ENCODE data around the gene MAP3K7CL.

The MAP3K7CL gene

GRCh38 chr21:29186246-29186645, 55.8 kb downstream of the MAP3K7CL start:
- no peak for DNase-seq
- intact Hi-C loops (cut with DNase I): no loop called here

GRCh38 chr21:29187944-29188343, 57.5 kb downstream of the MAP3K7CL start:
- peak in 4 of 42 donors; percentile 17 to 71 (median 30) for DNase-seq
- intact Hi-C loops (cut with DNase I): no loop called here

GRCh38 chr21:29189353-29189752, 58.9 kb downstream of the MAP3K7CL start:
- DNase-seq: no peak
- intact Hi-C loops (cut with DNase I): no loop called here

DNA sequence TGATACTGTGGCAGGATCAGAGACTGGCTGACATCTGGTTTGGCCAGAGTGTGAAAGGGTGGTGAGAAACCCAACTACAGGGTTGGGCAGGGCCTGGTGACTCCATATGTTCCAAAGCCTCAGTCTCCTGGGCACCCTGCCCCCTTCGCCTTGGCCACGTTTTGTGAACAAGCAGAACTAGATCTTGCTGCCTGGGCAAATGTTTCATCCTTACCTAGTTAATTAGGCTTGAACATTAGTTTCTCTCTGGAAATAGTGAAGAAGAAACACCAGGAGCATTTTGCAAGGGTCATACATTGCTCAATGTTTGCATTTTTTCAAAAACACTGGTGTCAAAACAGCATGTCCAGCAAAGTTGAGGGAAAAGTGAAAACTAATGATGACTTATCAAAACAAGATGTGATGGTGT, 60.5 kb downstream of the MAP3K7CL start:
- intact Hi-C loops (cut with DNase I): no loop called here
- DNase-seq: no peak

DNA sequence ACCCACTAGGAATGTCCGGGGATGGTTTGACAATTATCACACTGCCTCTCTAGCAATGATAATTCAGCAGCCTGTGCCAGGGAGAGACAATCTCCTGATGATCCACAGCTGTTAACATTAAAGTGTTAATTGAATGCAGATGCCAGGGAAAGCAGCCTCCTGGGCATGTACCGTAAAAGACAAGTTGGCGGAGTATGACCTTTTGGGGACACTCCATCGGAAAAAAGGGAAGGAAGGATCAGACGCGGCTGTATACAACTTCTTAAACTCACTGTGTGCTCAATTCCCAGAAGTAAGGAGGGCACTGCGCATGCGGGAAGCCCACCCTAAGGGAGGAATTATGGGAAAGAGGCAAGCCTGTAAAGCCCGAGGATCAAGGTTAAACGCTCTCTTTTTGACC, 62.6 kb downstream of the MAP3K7CL start:
- intact Hi-C loops (cut with DNase I): no loop called here
- no peak for DNase-seq

GRCh38 chr21:29193901-29194300, 63.5 kb downstream of the MAP3K7CL start:
- intact Hi-C loops (cut with DNase I): no loop called here
- no peak for DNase-seq

DNA sequence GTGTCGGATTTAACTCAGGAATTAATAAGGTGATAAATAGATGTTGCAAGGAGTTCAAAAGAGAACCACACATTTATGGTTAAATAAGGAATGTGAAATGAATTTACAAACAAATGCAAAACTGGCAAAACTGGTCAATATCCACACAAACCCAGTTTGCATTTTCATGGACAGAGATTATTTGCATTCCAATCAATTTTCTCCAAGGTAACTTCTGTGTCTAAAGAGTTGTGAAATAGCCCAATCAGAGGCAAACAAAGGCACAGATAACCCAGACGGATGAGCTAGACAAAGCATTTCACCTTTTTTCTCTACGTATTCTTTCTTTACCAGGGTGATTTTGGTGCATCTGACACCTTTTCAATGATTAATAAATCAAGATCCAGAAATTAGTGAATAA, 63.9 kb downstream of the MAP3K7CL start:
- intact Hi-C loops (cut with DNase I): no loop called here
- DNase-seq: no peak

DNA sequence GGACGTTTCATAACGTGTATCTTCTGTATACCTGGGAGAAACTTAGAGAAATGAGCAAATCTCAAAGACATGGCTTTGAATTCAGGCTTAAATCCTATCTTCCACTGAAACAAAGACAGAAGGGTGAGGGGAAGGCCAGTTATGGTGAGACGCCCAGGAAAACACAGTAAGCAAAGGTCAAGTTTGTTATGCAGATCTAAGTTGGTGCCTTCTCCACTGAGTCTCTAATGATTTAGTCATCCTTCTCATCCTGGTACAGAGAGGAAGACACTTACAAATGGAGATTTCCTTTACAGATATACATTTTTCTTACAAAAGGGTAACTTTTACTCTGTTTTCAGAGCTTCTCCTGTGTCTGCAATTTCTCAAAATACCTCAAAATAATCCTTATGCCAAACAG, 64.4 kb downstream of the MAP3K7CL start:
- no peak for DNase-seq
- intact Hi-C loops (cut with DNase I): no loop called here

DNA sequence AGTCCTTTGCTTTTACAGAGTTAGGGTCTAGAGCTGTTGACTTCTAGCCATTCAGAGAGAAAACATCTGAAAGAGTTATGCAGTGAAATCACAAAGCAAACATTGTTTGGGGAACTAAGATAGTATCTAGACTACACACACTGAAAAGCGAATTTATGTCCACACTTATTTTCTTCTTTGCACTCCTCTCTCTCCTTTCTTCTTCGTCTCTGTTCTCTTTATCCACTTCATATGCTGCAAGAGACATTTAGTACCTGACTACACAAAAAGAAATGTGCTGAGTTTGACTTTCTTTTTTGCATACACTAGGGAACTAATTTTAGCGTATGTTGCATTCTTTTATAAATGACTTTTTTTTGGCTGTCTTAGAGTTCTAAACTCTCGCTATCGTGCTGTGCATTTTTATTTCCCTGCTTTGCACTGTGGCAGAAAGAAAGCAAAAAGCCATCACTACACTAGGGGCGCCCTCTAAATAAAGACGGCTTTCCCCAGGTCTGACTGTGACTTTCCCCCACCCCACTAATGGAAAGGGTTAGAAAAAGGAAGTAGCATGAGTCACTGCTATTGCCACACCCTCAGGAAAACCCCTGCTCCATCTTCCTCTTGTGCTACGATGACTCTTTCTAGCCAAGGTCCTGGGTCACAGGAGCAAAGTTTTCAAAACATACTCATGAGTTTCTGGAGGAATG, 65.7 kb downstream of the MAP3K7CL start:
- peak in 21 of 42 donors; percentile 2 to 60 (median 32) for DNase-seq
- intact Hi-C loops (cut with DNase I): no loop called here

- no peak for DNase-seq
- intact Hi-C loops (cut with DNase I): no loop called here
Measured at GRCh38 chr21:29196670-29197191, 66.3 kb downstream of the MAP3K7CL start.

DNA sequence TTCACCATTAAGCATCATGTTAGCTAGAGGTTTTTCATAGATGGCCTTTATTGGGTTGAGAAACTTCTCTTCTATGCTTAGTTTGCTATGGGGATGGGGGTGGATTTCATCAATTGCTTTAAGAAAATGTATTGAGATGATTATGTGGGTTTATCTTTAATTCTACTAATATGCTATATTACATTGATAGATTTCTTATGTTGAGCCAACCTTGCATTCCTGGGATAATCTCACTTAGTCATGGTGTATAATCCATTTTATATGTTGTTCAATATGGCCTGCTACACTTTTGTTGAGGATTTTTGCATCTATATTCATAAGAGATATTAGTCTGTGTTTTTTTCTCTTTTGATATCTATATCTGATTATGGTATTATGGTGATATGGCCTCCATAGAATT, 70.7 kb downstream of the MAP3K7CL start:
- no peak for DNase-seq
- intact Hi-C loops (cut with DNase I): no loop called here

DNA sequence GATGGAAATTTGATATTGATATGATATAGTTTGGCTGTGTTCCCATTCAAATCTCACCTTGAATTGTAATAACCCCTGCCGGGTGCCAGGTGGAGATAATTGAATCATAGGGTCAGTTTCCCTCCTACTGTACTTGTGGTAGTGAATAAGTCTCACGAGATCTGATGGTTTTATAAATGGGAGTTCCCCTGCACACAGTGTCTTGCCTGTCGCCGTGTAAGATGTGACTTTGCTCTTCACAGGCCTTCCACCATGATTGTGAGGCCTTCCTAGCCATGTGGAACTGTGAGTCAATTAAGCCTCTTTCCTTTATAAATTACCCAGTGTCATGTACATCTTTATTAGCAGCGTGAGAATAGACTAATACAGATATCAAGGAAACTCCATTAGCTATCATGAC, 74.6 kb downstream of the MAP3K7CL start:
- no peak for DNase-seq
- intact Hi-C loops (cut with DNase I): no loop called here

- intact Hi-C loops (cut with DNase I): no loop called here
- DNase-seq: no peak
Measured at GRCh38 chr21:29205988-29206387, 75.5 kb downstream of the MAP3K7CL start.

- intact Hi-C loops (cut with DNase I): no loop called here
Measured at GRCh38 chr21:29206445-29206844, 76.0 kb downstream of the MAP3K7CL start.

DNA sequence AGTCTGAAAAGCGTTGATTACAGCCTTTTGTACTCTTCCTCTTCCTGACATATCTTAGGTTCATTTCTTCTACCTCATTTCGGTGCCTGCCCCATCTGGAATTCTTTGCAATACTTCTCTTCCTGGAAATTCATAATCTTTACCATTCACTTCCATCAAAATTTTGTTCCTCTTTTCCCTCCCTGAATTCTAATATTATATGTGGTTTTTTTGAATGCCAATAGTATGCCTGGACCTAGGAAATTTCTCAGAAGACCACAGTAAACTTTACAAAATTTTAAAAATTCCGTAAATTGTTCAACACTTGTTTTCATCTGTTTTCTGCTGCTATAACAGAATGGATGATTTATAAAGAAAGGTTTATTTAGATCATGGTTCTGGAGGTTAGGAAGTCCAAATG, 76.8 kb downstream of the MAP3K7CL start:
- no peak for DNase-seq
- intact Hi-C loops (cut with DNase I): no loop called here

More at GRCh38 chr21:29206445-29206844, 76.0 kb downstream of the MAP3K7CL start:
- no peak for DNase-seq

DNA sequence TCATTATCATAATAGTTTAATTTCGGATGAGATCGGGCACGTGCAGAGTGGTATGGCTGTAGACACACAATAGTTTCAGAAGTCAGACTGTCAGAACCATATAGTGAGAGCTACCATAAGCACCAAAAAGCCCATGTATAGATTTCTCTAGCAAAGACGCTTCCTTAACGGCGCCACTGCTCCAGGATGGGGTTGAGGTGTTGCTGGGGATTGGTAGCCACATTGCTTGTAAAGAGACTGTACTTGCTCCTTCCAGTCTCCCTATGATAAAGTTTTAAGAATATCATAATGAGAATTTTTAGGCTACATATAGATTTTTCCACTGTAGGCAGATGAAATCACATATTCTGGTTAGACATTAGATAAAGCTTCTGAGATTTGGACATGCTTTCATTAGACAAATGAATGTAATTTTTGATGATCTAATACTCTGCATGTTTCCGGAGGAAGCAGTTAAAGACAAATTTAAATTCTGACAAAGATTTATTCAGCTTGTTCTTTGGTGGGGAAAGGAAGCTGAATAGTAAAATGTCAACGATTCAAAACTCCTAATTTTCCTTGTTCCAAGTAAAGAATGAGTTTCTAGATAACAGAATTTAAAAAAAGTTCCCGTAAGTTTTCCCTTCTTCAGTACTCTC, 77.7 kb downstream of the MAP3K7CL start:
- intact Hi-C loops (cut with DNase I): no loop called here
- DNase-seq: no peak

- DNase-seq: no peak
- intact Hi-C loops (cut with DNase I): no loop called here
Measured at GRCh38 chr21:29208682-29209059, 78.2 kb downstream of the MAP3K7CL start.

- no peak for DNase-seq
- intact Hi-C loops (cut with DNase I): no loop called here
Measured at GRCh38 chr21:29209696-29210095, 79.3 kb downstream of the MAP3K7CL start.

- DNase-seq: no peak
- intact Hi-C loops (cut with DNase I): no loop called here
Measured at GRCh38 chr21:29211205-29211604, 80.8 kb downstream of the MAP3K7CL start.

- intact Hi-C loops (cut with DNase I): no loop called here
- DNase-seq: no peak
Measured at GRCh38 chr21:29212446-29212845, 82.0 kb downstream of the MAP3K7CL start.
